ENCODE measurements around the gene PPID. TPM values are rescaled to one million over a fixed set of nuclear protein-coding genes. Genes with fewer than 3 reads are reported as not detected.

Gene PPID
- total RNA-seq, 1 donor from 2014 or later = 15.0 TPM

Small RNAs within 50 kb of the gene (small RNA-seq; reads per million reads assigned to genes)
- gene RF00012 = not detected

Other genes starting within 250 kb of the PPID start
- gene RXFP1, start 201.5 kb downstream of the PPID start, total RNA-seq = 1.5 TPM
- 5.9 TPM for gene C4orf46, start 51.5 kb downstream of the PPID start, total RNA-seq
- 20.4 TPM for gene ETFDH, start 51.1 kb downstream of the PPID start, total RNA-seq
- 25.3 TPM for gene FNIP2, start 45.6 kb upstream of the PPID start, total RNA-seq

Measured in vagina (tissue), 1 donor.